Cardiac muscle cell (in vitro differentiated cells and primary cell): ENCODE results near the gene AGAP3. TPM values are rescaled to one million over a fixed set of nuclear protein-coding genes. Genes with fewer than 3 reads are reported as not detected.

Source experiments
- DNase-seq, 2 donors: peaks; one replicate each; pipeline versions ENCODE4 v3.0.0 to v3.0.0-alpha.2; 2010 to 2017; ENCODE audit warnings: low read depth in 1 of 2, low spot score in 1 of 2
- H3K27ac ChIP-seq: fragments of 200-600 bp; sonication (generic); 2 replicates; pipeline ENCODE4 v1.5.1; 2016
- H3K27me3 ChIP-seq: fragments of 200-600 bp; sonication (generic); 2 replicates; pipeline ENCODE4 v1.6.0; 2016; ENCODE audit warnings: control low read depth
- H3K36me3 ChIP-seq: fragments of 200-600 bp; sonication (generic); 2 replicates; pipeline ENCODE4 v1.5.1; 2016; ENCODE audit warnings: control low read depth
- H3K4me1 ChIP-seq: fragments of 200-600 bp; sonication (generic); 2 replicates; pipeline ENCODE4 v1.8.1; 2017; ENCODE audit warnings: low read depth, mild to moderate bottlenecking, mixed run types
- H3K4me3 ChIP-seq: fragments of 200-600 bp; sonication (generic); 2 replicates; pipeline ENCODE4 v1.5.1; 2016; ENCODE audit warnings: mild to moderate bottlenecking
- H3K9me3 ChIP-seq: fragments of 200-600 bp; sonication (generic); 2 replicates; pipeline ENCODE4 v1.5.1; 2017; ENCODE audit warnings: low read depth, mild to moderate bottlenecking, control low read depth
- polyA plus RNA-seq: library from polyadenylated mRNA; unstranded; fragments of >200 nt; fragmentation: Nextera tagmentation; extraction: Ambion mirVana; gene quantifications from 2 replicates; pipeline ENCODE4 v1.2.1, GENCODE V29; 2016
- total RNA-seq: library from RNA; depleted of rRNA; stranded (reverse); fragments of >200 nt; gene quantifications from 2 replicates; pipeline ENCODE4 v1.2.3, GENCODE V29; 2016
- TF ChIP-seq, protein P1 (sequence below): IDR thresholded peaks from 2 replicates; pipeline ENCODE4 v1.5.1; 2012; ENCODE audit warnings: low read depth, mild to moderate bottlenecking, low read length

AGAP3 gene
- total and polyA plus RNA-seq, 2 experiments from 2014 or later: 106 to 115 TPM

GRCh38 chr7:151131592-151132293 is 45.5 kb downstream of the AGAP3 start:
- Histone ChIP-seq H3K27me3 (no peaks in the 10 kb centered on the region), H3K36me3 (peaks cover 20% of the 10 kb centered on the region), H3K27ac (no peak overlapping the region), H3K4me3 (no peak overlapping the region), H3K9me3 (no peaks in the 10 kb centered on the region), H3K4me1 (peaks cover 3% of the 10 kb centered on the region)
- no peak for DNase-seq
- TF ChIP-seq, protein P1, sequence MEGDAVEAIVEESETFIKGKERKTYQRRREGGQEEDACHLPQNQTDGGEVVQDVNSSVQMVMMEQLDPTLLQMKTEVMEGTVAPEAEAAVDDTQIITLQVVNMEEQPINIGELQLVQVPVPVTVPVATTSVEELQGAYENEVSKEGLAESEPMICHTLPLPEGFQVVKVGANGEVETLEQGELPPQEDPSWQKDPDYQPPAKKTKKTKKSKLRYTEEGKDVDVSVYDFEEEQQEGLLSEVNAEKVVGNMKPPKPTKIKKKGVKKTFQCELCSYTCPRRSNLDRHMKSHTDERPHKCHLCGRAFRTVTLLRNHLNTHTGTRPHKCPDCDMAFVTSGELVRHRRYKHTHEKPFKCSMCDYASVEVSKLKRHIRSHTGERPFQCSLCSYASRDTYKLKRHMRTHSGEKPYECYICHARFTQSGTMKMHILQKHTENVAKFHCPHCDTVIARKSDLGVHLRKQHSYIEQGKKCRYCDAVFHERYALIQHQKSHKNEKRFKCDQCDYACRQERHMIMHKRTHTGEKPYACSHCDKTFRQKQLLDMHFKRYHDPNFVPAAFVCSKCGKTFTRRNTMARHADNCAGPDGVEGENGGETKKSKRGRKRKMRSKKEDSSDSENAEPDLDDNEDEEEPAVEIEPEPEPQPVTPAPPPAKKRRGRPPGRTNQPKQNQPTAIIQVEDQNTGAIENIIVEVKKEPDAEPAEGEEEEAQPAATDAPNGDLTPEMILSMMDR: no peak

GRCh38 chr7:151132461-151133205 is 46.4 kb downstream of the AGAP3 start:
- peaks cover 12% of the 10 kb centered on the region for H3K4me1 ChIP-seq
- H3K4me3 ChIP-seq: no peak overlapping the region
- H3K27ac ChIP-seq: no peak overlapping the region
- H3K27me3 ChIP-seq: no peaks in the 10 kb centered on the region
- no peak for DNase-seq
- H3K9me3 ChIP-seq: no peaks in the 10 kb centered on the region
- H3K36me3 ChIP-seq: peaks cover 20% of the 10 kb centered on the region
- TF ChIP-seq, protein P1: no peak

- no peaks in the 10 kb centered on the region for H3K27me3 ChIP-seq
- TF ChIP-seq, protein P1: no peak
- H3K36me3 ChIP-seq: peaks cover 20% of the 10 kb centered on the region
- DNase-seq: no peak
- no peaks in the 10 kb centered on the region for H3K9me3 ChIP-seq
- H3K4me1 ChIP-seq: peaks cover 20% of the 10 kb centered on the region
- no peak overlapping the region for H3K27ac ChIP-seq
- H3K4me3 ChIP-seq: no peak overlapping the region
These were observed 47.2 kb downstream of the AGAP3 start for GRCh38 chr7:151133266-151133985.

DNA sequence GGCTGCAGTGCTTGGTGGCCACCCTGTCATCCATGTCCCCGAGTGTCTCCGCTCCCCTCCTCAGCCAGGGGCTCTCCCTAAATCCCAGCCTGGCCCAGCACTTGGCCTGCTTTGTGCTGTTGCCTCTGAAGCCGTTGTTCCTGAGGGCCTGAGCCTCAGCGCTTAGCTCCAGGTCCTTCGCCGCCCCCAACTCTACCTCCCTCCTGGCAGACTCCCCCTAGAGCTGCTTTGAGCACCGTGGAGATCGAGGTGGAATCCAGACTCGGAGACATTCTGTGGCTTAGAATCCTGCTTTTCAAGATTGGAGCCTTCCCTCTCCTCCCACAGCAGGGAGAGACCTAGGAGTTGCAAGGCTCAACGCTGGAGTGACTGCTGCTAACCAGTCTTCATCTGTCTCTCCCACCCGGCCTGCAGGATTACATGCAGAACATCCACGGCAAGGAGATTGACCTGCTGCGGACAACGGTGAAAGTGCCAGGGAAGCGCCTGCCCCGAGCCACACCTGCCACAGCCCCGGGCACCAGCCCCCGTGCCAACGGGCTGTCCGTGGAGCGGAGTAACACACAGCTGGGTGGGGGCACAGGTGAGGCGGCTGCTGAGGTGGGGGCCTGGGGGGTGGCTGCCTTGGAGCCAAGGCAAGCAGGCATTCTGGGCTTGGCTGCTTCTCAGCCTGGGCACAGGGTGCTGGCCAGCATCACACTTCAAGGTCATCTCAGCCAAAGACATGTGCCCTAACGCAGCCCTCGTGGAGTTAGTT is 47.9 kb downstream of the AGAP3 start:
- DNase-seq: no peak
- H3K4me1 ChIP-seq: peaks cover 27% of the 10 kb centered on the region
- no peak overlapping the region for H3K27ac ChIP-seq
- H3K36me3 ChIP-seq: peaks cover 15% of the 10 kb centered on the region
- H3K4me3 ChIP-seq: no peak overlapping the region
- no peaks in the 10 kb centered on the region for H3K27me3 ChIP-seq
- H3K9me3 ChIP-seq: no peaks in the 10 kb centered on the region
- TF ChIP-seq, protein P1: no peak
